KOPT-K1 (cell line): ENCODE data around the gene CTDSP1.

Source experiments
- H3K27ac ChIP-seq: fragments of 200-600 bp; sonication (generic); 2 replicates; pipeline ENCODE4 v1.5.1; 2016; ENCODE audit warnings: antibody characterized with exemption, mild to moderate bottlenecking, low read depth, low read length; ENCODE audit not compliant: poor library complexity, severe bottlenecking
- H3K36me3 ChIP-seq: fragments of 200-600 bp; sonication (generic); 2 replicates; pipeline ENCODE4 v1.5.1; 2017; ENCODE audit warnings: antibody characterized with exemption, mild to moderate bottlenecking, low read length, moderate library complexity; ENCODE audit not compliant: insufficient read depth
- H3K9me3 ChIP-seq: fragments of 200-600 bp; sonication (generic); 2 replicates; pipeline ENCODE4 v1.5.1; 2017; ENCODE audit warnings: antibody characterized with exemption, low read length, mild to moderate bottlenecking; ENCODE audit not compliant: insufficient read depth, poor library complexity, severe bottlenecking

CTDSP1 gene

DNA sequence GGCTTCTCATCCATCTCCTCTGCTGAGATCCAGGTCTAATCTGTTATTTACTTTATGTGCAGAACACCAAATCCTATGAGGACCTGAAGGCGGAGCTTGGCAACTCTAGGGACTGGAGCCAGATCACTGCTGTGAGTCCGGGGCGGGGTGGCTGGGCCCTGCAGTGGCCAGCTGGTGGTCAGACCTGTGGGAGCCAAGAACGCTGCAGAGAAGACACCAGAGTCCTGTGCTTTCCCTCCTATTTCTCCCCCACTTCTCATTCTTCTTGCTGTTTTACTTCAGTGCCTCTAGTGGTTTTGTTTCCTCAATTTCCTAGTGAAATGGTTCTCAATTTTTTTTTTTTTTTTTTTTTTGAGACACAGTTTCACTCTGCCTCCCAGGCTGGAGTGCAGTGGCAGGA, 38.9 kb downstream of the CTDSP1 start:
- Histone ChIP-seq H3K36me3 (no peaks in the 10 kb centered on the region), H3K27ac (no peak overlapping the region), H3K9me3 (no peaks in the 10 kb centered on the region)

DNA sequence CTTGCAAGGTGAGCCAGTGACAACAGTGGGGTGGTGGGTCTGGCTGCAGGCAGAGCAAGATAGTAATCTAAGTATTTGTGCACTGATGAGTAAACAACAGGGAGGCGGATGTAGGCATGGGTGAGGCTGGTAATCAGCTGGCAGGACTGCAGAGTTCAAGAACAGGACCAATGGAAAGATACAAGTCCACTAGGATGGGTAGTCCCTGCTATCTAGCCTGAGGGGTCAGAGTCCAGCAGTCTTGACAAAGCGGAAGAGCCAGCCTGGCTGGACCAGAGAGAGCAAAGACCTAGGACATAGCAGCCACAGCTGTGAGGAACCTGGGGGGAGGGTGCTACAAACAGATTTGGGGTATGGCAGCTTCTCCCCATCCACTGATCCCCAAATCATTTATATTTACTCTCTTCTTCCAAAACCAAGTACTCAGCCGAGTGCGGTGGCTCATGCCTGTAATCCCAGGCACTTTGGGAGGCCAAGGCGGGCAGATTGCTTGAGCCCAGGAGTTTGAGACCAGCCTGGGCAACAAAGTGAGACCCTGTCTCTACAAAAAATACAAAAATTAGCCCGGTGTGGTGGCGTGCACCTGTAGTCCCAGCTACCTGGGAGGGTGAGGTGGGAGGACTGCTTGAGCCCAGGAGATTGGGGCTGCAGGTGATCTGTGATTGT, 45.2 kb downstream of the CTDSP1 start:
- no peaks in the 10 kb centered on the region for H3K9me3 ChIP-seq
- no peak overlapping the region for H3K27ac ChIP-seq
- H3K36me3 ChIP-seq = peaks cover 42% of the 10 kb centered on the region

DNA sequence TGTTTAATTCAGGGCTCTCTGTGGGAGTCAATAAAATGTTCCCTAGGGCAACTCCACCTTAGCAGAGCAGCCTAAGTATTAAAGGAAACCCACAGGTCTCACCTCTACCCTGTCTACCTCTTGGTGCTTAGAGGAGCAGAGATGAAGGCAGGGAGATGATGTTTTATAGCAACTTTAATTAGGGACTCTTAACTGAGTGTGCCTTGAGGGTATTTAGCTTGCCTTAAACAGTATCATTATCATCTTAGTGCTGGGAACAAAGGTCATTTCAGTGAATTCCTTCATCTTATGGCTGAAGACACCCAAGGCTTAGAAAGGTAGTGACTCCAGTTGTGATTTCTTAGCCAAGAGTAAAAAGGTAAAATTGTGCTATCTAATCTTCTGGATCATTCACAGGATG, 45.9 kb downstream of the CTDSP1 start:
- Histone ChIP-seq H3K27ac (no peak overlapping the region), H3K36me3 (peaks cover 50% of the 10 kb centered on the region), H3K9me3 (no peaks in the 10 kb centered on the region)

DNA sequence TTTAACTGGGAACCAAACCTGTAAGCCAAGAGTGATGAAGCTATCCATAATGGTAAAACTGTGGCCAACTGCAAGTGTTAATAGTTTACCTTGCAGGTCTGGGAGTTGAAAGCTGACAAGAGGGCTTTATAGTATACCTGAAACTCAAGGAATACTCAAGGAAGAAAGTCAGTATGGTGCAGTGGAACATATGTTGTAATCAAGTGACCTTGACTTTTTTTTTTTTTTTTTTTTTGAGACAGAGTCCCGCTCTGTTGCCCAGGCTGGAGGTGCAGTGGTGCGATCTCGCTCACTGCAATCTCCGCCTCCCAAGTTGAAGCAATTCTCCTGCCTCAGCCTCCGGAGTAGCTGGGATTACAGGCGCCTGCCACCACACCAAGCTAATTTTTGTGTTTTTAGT, 46.9 kb downstream of the CTDSP1 start:
- Histone ChIP-seq H3K9me3 (no peaks in the 10 kb centered on the region), H3K36me3 (peaks cover 58% of the 10 kb centered on the region), H3K27ac (no peak overlapping the region)

- peaks cover 63% of the 10 kb centered on the region for H3K36me3 ChIP-seq
- H3K9me3 ChIP-seq = no peaks in the 10 kb centered on the region
- H3K27ac ChIP-seq = no peak overlapping the region
Observed at GRCh38 chr2:218447072-218447471, 47.4 kb downstream of the CTDSP1 start.

DNA sequence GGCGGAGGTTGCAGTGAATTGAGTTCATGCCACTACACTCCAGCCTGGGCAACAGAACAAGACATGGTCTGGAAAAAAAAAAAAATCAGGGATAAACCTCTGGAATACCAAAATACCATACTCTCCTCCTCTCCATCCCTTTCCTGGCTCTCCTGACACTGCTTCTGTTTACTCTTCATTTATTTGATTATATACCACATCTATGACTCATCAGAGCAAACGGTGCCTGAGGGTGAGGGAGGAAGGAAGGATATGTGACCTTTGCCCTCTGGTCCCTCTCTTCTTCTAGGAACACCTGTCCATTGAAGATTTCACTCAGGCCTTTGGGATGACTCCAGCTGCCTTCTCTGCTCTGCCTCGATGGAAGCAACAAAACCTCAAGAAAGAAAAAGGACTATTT, 49.3 kb downstream of the CTDSP1 start:
- H3K27ac ChIP-seq = no peak overlapping the region
- no peaks in the 10 kb centered on the region for H3K9me3 ChIP-seq
- H3K36me3 ChIP-seq = peaks cover 79% of the 10 kb centered on the region

GRCh38 chr2:218452079-218452478, 52.4 kb downstream of the CTDSP1 start:
- H3K36me3 ChIP-seq = peaks cover 96% of the 10 kb centered on the region
- H3K9me3 ChIP-seq = no peaks in the 10 kb centered on the region
- H3K27ac ChIP-seq = no peak overlapping the region
